GM19239 (cell line): ENCODE measurements around the gene NAA16.
"Not testable (repeated sequence)": the region's sequence is repeated elsewhere in the genome, so short reads cannot be mapped to it uniquely, and the experiment has no call there.

ENCODE experiments used
- DNase-seq: peaks from one replicate; pipeline ENCODE4 v3.0.0; 2011; ENCODE audit warnings: low spot score; ENCODE audit not compliant: insufficient read length
- FAIRE-seq: peaks from 2 replicates; lab custom pipeline; 2011; peaks lifted over from hg19 to GRCh38; lab: Jason Lieb, UNC

Gene NAA16

GRCh38 chr13:41402691-41403511 is 91.8 kb downstream of the NAA16 start:
- DNase-seq (no peak), FAIRE-seq (no peak)

- DNase-seq (no peak), FAIRE-seq (no peak)
These were observed 92.9 kb downstream of the NAA16 start for GRCh38 chr13:41403983-41404382.

GRCh38 chr13:41405367-41405766 is 94.3 kb downstream of the NAA16 start:
- FAIRE-seq (no peak), DNase-seq (no peak)

GRCh38 chr13:41407380-41407779 is 96.3 kb downstream of the NAA16 start:
- DNase-seq: no peak
- FAIRE-seq: no peak

- DNase-seq (no peak), FAIRE-seq (no peak)
These were observed 97.1 kb downstream of the NAA16 start for GRCh38 chr13:41408121-41408520.

- DNase-seq: no peak
- FAIRE-seq: no peak
These were observed 97.7 kb downstream of the NAA16 start for GRCh38 chr13:41408746-41409145.

- no peak for DNase-seq
- no peak for FAIRE-seq
These were observed 98.5 kb downstream of the NAA16 start for GRCh38 chr13:41409611-41410010.

- FAIRE-seq (no peak), DNase-seq (no peak)
These were observed 100.0 kb downstream of the NAA16 start for GRCh38 chr13:41411060-41411459.

GRCh38 chr13:41411522-41411921 is 100.5 kb downstream of the NAA16 start:
- no peak for DNase-seq
- FAIRE-seq: no peak

- no peak for FAIRE-seq
These were observed 102.8 kb downstream of the NAA16 start for GRCh38 chr13:41413872-41414271.

GRCh38 chr13:41416276-41416675 is 105.2 kb downstream of the NAA16 start:
- FAIRE-seq: no peak

More at GRCh38 chr13:41413872-41414271, 102.8 kb downstream of the NAA16 start:
- DNase-seq: no peak

GRCh38 chr13:41418027-41418426 is 107.0 kb downstream of the NAA16 start:
- FAIRE-seq: no peak
- no peak for DNase-seq

More at GRCh38 chr13:41416276-41416675, 105.2 kb downstream of the NAA16 start:
- no peak for DNase-seq

- no peak for FAIRE-seq
- DNase-seq: no peak
These were observed 107.7 kb downstream of the NAA16 start for GRCh38 chr13:41418731-41419130.

- no peak for DNase-seq
- FAIRE-seq: no peak
These were observed 108.1 kb downstream of the NAA16 start for GRCh38 chr13:41419206-41419605.

GRCh38 chr13:41420146-41420545 is 109.1 kb downstream of the NAA16 start:
- FAIRE-seq (no peak), DNase-seq (no peak)

- not testable (repeated sequence) for FAIRE-seq, DNase-seq
These were observed 110.3 kb downstream of the NAA16 start for GRCh38 chr13:41421330-41421729.

- FAIRE-seq, DNase-seq: not testable (repeated sequence)
These were observed 110.9 kb downstream of the NAA16 start for GRCh38 chr13:41421983-41422382.

- DNase-seq, FAIRE-seq: not testable (repeated sequence)
These were observed 112.2 kb downstream of the NAA16 start for GRCh38 chr13:41423259-41423658.

- not testable (repeated sequence) for FAIRE-seq, DNase-seq
These were observed 113.6 kb downstream of the NAA16 start for GRCh38 chr13:41424675-41425074.

GRCh38 chr13:41426047-41426446 is 115.0 kb downstream of the NAA16 start:
- DNase-seq (no peak), FAIRE-seq (no peak)
